Ishikawa (cell line): ENCODE measurements around the gene TRPV5.

ENCODE experiments used
- CEBPB ChIP-seq: IDR thresholded peaks from 2 replicates; pipeline ENCODE4 v1.6.1; 2012
- CREB1 ChIP-seq: IDR thresholded peaks from 2 replicates; pipeline ENCODE4 v1.6.1; 2012; ENCODE audit warnings: low read depth
- EGR1 ChIP-seq: IDR thresholded peaks from 2 replicates; pipeline ENCODE4 v1.6.1; 2012
- EP300 ChIP-seq: IDR thresholded peaks from 2 replicates; pipeline ENCODE4 v1.6.1; 2012; ENCODE audit warnings: borderline replicate concordance
- FOXM1 ChIP-seq: IDR thresholded peaks from 2 replicates; pipeline ENCODE4 v1.6.1; 2012; ENCODE audit warnings: low read depth, borderline replicate concordance
- NFIC ChIP-seq: IDR thresholded peaks from 2 replicates; pipeline ENCODE4 v1.6.1; 2012
- RAD21 ChIP-seq: IDR thresholded peaks from 2 replicates; pipeline ENCODE4 v1.6.1; 2012; ENCODE audit warnings: low read depth
- REST ChIP-seq: IDR thresholded peaks from 2 replicates; pipeline ENCODE4 v1.6.1; 2012; ENCODE audit warnings: low read depth, mild to moderate bottlenecking
- TAF1 ChIP-seq: IDR thresholded peaks from 2 replicates; pipeline ENCODE4 v1.6.1; 2012; ENCODE audit warnings: low read depth, mild to moderate bottlenecking
- TCF12 ChIP-seq: IDR thresholded peaks from 2 replicates; pipeline ENCODE4 v1.6.1; 2012; ENCODE audit warnings: low read depth
- TEAD4 ChIP-seq: IDR thresholded peaks from 2 replicates; pipeline ENCODE4 v1.6.1; 2012
- USF1 ChIP-seq: IDR thresholded peaks from 2 replicates; pipeline ENCODE4 v1.6.1; 2012
- YY1 ChIP-seq: IDR thresholded peaks from 2 replicates; pipeline ENCODE4 v1.6.1; 2012; ENCODE audit warnings: low read depth
- ZBTB7A ChIP-seq: IDR thresholded peaks from 2 replicates; pipeline ENCODE4 v1.6.1; 2012; ENCODE audit warnings: low read depth
- TF ChIP-seq, protein P1 (sequence below): IDR thresholded peaks from 2 replicates; pipeline ENCODE4 v1.6.1; 2012

The TRPV5 gene

GRCh38 chr7:142935941-142936565 lies 2.5 kb upstream of the TRPV5 start:
- TF ChIP-seq ZBTB7A (no peak), TCF12 (no peak), TAF1 (no peak), CEBPB (no peak), YY1 (no peak), NFIC (no peak)
- TF ChIP-seq, protein P1, sequence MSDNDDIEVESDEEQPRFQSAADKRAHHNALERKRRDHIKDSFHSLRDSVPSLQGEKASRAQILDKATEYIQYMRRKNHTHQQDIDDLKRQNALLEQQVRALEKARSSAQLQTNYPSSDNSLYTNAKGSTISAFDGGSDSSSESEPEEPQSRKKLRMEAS = no peak

DNA sequence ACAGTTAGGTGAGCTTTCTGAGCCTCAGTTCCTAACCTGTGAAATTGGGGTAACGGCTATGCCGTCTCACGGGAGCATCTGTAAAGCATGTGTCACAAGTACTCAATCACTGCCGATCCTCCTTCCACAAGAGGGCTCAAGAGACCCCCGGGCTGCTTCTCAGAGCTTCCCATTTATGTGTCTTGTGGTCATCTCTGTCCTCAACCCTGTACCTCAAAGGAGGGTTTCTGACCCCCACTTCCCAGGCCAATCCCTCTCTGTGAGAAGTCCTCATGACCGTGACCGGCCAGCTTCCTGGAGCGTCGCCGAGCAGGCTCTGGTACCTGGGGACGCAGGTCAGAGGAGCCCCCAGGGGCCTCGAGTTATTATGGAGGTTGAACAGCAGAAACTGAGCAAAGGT lies 510 bp upstream of the TRPV5 start:
- TF ChIP-seq CEBPB (no peak), EP300 (no peak), CREB1 (no peak), EGR1 (no peak), REST (no peak), NFIC (no peak), TEAD4 (no peak), USF1 (no peak), FOXM1 (no peak), YY1 (no peak), RAD21 (no peak), TCF12 (no peak), TAF1 (no peak), ZBTB7A (no peak)
- TF ChIP-seq, protein P1 = no peak

- TF ChIP-seq CREB1 (no peak), YY1 (no peak), TCF12 (no peak), EGR1 (no peak), NFIC (no peak), EP300 (no peak), ZBTB7A (no peak), TEAD4 (no peak), RAD21 (no peak), REST (no peak), USF1 (no peak), TAF1 (no peak)
- TF ChIP-seq, protein P1 = no peak
These were observed 462 bp downstream of the TRPV5 start for GRCh38 chr7:142933092-142933475.

GRCh38 chr7:142932386-142933091 lies 1.0 kb downstream of the TRPV5 start:
- TF ChIP-seq USF1 (no peak), NFIC (no peak)

GRCh38 chr7:142930126-142930730 lies 3.3 kb downstream of the TRPV5 start:
- TF ChIP-seq TCF12 (no peak), CEBPB (no peak), TEAD4 (no peak), RAD21 (no peak), TAF1 (no peak), EP300 (no peak), YY1 (no peak), REST (no peak), EGR1 (no peak), USF1 (no peak), FOXM1 (no peak), NFIC (no peak), ZBTB7A (no peak), CREB1 (no peak)
- TF ChIP-seq, protein P1 = no peak
